ENCODE data around the gene PLCB1.

The PLCB1 gene

DNA sequence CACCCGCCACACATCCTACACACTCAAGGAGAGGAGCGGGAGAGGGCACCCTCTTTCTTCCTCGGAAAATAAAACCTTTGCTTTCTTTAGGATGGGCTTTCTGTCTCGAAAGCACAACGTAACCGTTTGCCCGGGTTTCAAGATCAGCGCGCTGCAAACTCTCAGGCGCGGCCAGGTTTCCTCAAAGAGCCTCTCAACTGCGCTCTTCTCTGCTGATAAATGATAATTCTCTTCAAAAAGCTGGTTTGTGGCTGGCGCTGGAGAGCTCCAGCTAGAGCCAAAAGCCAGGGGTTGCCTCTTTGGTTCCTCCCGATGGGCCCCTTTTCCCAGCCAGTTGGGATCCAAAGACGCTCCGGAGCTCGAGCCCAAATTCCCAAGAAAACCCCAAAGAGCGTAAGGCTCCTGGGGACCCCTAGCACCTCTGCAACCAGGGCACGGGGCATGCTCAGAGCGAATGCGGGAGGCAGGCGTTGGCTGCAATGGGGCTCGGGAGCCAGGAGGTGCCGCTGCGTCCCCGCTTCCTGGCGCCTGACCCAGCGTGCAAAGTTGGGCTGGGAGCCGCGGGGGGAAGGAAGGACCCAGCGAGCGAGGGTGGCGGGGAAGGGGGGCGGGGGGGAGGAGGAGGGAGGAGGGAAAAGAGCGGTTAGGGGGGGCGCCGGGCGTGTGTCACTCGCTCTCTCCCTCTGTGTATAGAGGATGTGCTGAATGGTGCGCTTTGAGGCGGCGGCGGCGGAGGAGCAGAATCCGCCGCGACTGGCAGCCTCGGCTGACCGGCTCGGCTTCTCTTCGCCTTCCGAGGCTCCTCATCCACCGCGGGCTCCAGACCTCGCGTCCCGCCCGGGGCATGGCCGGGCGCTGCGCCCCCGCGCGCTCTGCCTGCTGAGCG lies at the start of gene PLCB1:
Gene PLCB1, plus strand, starts transcription at position 669 of the 886 bp plus-strand sequence. CDS start 386 bp downstream, outside the sequence.
- Histone ChIP-seq H3K27me3 (peaks cover 43% of the 10 kb centered on the region), H3K4me3 (ENCODE audit: low read depth in 1 of 2, low read length in 1 of 2) (peak within 1 kb of the TSS; percentile 59 to 70), H3K9me3 (no peaks in the 10 kb centered on the region), H3K36me3 (no peaks in the 10 kb centered on the region), H3K4me1 (ENCODE audit: control insufficient read depth in 1 of 2, insufficient read depth in 1 of 2, low read depth in 1 of 2, low read length in 1 of 2) (peaks cover 32 to 46% of the 10 kb centered on the region in 2 experiments), H3K27ac (peak within 1 kb of the TSS; percentile 52)
- TF ChIP-seq, protein P1, sequence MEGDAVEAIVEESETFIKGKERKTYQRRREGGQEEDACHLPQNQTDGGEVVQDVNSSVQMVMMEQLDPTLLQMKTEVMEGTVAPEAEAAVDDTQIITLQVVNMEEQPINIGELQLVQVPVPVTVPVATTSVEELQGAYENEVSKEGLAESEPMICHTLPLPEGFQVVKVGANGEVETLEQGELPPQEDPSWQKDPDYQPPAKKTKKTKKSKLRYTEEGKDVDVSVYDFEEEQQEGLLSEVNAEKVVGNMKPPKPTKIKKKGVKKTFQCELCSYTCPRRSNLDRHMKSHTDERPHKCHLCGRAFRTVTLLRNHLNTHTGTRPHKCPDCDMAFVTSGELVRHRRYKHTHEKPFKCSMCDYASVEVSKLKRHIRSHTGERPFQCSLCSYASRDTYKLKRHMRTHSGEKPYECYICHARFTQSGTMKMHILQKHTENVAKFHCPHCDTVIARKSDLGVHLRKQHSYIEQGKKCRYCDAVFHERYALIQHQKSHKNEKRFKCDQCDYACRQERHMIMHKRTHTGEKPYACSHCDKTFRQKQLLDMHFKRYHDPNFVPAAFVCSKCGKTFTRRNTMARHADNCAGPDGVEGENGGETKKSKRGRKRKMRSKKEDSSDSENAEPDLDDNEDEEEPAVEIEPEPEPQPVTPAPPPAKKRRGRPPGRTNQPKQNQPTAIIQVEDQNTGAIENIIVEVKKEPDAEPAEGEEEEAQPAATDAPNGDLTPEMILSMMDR (IDR thresholded peaks at IDR 0.05), result peak; percentile 87

DNA sequence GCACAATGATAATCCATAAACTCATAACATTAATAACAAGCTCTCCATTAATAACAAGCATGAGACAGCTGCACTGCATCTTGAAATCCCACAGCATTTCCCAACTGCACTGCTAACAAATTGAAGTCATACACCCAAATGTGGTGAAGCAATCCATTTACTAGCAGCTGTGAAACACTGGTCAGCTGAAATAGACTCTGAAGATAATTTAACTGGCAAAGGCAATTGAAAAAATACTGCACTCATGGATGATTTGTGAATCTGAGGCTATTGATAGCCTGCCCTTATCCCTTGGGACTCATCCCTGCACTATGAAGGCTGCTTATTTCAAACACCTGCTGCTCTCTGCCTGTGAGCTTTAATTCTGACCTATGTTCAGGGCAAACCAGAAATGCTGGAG lies 49.1 kb upstream of the PLCB1 start:
- H3K27me3 ChIP-seq, result no peaks in the 10 kb centered on the region
- TF ChIP-seq, protein P1 (IDR thresholded peaks at IDR 0.05), result no peak
- H3K36me3 ChIP-seq, result no peaks in the 10 kb centered on the region
- H3K27ac ChIP-seq, result no peak overlapping the region
- no peak overlapping the region for H3K4me3 ChIP-seq (ENCODE audit: low read depth in 1 of 2, low read length in 1 of 2)
- H3K4me1 ChIP-seq (ENCODE audit: control insufficient read depth in 1 of 2, insufficient read depth in 1 of 2, low read depth in 1 of 2, low read length in 1 of 2), result no peaks in the 10 kb centered on the region
- H3K9me3 ChIP-seq, result no peaks in the 10 kb centered on the region

DNA sequence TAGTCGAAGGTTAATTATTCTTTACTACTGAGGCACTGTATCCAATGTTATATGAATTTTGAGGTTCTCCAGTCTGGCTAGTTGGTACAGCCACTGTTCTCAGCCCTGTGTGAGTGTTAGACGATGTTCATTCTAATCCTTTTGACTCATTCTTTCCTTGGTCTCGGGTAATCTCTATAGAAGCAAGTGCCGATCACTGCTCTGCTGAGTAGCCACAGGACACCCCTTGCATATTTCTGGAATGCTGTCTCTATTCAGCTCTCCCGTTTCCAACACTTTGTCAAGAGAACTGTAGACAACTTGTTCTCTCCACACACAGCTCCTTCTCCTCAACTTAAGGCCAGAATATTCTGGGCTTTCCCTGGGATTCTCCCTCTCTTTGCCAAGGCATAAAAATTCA lies 42.4 kb upstream of the PLCB1 start:
- Histone ChIP-seq H3K27me3 (no peaks in the 10 kb centered on the region), H3K4me3 (ENCODE audit: low read depth in 1 of 2, low read length in 1 of 2) (no peak overlapping the region), H3K9me3 (no peaks in the 10 kb centered on the region), H3K4me1 (ENCODE audit: control insufficient read depth in 1 of 2, insufficient read depth in 1 of 2, low read depth in 1 of 2, low read length in 1 of 2) (no peaks in the 10 kb centered on the region), H3K36me3 (no peaks in the 10 kb centered on the region), H3K27ac (no peak overlapping the region)
- TF ChIP-seq, protein P1 (IDR thresholded peaks at IDR 0.05), result no peak

- TF ChIP-seq, protein P1 (IDR thresholded peaks at IDR 0.05), result no peak
- Histone ChIP-seq H3K27ac (no peak overlapping the region), H3K27me3 (no peaks in the 10 kb centered on the region), H3K36me3 (no peaks in the 10 kb centered on the region), H3K4me3 (ENCODE audit: low read depth in 1 of 2, low read length in 1 of 2) (no peak overlapping the region), H3K9me3 (no peaks in the 10 kb centered on the region), H3K4me1 (ENCODE audit: control insufficient read depth in 1 of 2, insufficient read depth in 1 of 2, low read depth in 1 of 2, low read length in 1 of 2) (no peaks in the 10 kb centered on the region)
These were observed 37.6 kb upstream of the PLCB1 start for GRCh38 chr20:8094415-8094818.

GRCh38 chr20:8094850-8095249 lies 37.2 kb upstream of the PLCB1 start:
- TF ChIP-seq, protein P1 (IDR thresholded peaks at IDR 0.05), result no peak
- H3K36me3 ChIP-seq, result no peaks in the 10 kb centered on the region
- no peaks in the 10 kb centered on the region for H3K9me3 ChIP-seq
- no peak overlapping the region for H3K4me3 ChIP-seq (ENCODE audit: low read depth in 1 of 2, low read length in 1 of 2)
- H3K27ac ChIP-seq, result no peak overlapping the region
- H3K4me1 ChIP-seq (ENCODE audit: control insufficient read depth in 1 of 2, insufficient read depth in 1 of 2, low read depth in 1 of 2, low read length in 1 of 2), result no peaks in the 10 kb centered on the region
- H3K27me3 ChIP-seq, result no peaks in the 10 kb centered on the region

All from neutrophil (primary cell).